GM21723 (cell line): ENCODE data around the gene CLCN7.

Source experiments
- ATAC-seq: cut with Tn5 transposase; IDR thresholded peaks from one replicate; pipeline ENCODE4 v1.9.1; 2021; ENCODE audit warnings: mild to moderate bottlenecking, moderate library complexity; ENCODE audit not compliant: unreplicated experiment

CLCN7 gene

DNA sequence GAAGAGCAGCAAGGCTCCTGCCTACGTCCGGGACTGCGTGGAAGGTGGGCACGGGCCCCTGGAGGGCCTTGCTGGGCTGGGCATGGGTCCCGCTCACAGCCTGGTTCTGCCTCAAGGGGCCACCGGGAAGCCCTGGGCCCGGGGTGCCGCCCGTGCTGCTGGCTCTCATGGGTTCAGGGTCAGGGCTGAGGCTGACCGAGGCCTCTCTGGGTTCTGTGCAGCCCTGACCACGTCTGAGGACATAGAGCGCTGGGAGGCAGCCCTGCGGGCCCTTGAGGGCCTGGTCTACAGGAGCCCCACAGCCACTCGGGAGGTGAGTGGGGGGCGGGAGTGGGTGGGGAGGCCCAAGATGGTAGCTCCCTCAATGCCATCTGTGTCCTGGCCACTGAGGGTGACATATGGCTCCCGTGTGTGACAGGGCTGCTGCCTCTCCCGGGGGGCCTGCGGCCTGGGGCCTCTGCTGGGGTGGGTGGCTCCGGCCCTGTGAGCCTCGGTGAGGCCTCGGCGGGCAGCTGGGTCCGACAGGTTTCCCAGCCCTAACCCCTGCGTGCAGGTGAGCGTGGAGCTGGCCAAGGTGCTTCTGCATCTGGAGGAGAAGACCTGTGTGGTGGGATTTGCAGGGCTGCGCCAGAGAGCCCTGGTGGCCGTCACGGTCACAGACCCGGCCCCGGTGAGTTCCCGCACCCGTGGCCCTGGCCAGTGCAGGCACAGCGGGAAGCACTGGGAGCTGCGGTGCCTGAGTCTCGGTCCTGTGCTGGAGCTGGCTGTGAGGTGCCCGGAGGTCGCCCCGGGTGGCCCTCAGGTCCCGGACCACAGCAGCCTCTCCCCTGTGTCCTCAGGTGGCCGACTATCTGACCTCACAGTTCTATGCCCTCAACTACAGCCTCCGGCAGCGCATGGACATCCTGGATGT, 27.5 kb upstream of the CLCN7 start:
- ATAC-seq: no peak

DNA sequence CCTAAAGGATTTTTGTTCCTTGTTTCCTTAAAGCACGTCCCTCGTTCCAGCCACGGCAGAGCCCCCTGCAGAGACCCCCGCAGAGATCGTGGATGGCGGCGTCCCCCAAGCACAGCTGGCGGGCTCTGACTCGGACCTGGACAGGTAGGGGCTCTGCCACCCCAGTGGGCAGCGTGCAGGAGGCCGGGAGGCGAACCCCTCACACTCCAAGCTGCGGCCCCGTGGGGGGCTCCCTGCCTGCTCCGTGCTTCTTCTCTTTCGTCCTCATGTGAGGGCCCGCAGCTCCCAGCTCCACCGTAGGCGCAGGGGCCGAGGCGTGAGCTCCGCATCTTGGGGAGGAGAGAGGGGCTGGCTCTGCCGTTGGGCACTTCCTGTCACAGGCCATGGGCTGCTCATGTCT, 26.8 kb upstream of the CLCN7 start:
- no peak for ATAC-seq

GRCh38 chr16:1500465-1501150, 25.8 kb upstream of the CLCN7 start:
- no peak for ATAC-seq

- ATAC-seq: no peak
Observed at GRCh38 chr16:1499756-1500464, 25.1 kb upstream of the CLCN7 start.

- ATAC-seq: no peak
Observed at GRCh38 chr16:1498899-1499676, 24.3 kb upstream of the CLCN7 start.

- ATAC-seq: no peak
Observed at GRCh38 chr16:1497014-1497598, 22.3 kb upstream of the CLCN7 start.

DNA sequence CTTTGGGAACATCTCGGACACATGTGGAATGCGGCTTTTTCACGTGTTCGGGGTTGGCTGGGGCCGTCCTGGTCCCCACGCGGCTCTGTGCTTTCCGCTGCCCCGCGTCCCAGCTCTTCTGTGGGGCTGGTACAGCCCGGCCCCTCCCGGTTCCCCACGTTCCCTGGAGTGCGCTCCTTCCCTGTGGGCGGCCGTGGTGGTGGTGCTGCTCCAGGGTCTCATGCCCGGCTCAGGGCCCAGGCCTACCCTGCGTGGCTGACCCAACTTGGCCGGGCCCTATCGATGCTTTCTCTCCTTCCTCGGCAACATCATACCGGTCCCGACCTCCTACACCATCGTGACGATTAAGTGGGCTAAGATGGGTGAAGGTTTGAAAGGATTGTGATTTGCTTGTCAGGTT, 21.6 kb upstream of the CLCN7 start:
- ATAC-seq: no peak

GRCh38 chr16:1495889-1496262, 21.0 kb upstream of the CLCN7 start:
- no peak for ATAC-seq

- ATAC-seq: no peak
Observed at GRCh38 chr16:1495211-1495888, 20.5 kb upstream of the CLCN7 start.

DNA sequence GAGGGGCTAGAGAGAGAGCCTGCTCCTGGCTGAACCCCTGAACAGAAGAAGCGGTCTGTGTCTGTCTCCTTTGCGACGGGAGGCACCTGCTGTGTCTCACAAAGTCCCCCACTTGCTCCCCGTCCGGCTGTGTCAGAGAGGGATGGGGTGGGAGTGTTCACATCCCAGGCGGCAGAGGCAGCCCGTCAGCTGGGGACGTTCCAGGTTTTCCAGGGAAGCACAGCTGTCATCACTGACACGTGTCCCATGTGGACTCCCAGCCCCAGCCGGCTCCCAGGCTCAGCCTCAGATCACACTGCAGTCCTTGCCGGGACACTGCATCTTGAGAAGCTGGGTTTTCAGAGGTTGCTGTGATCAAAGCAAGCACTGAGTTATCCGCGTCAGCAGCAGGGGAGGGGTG, 19.9 kb upstream of the CLCN7 start:
- no peak for ATAC-seq

DNA sequence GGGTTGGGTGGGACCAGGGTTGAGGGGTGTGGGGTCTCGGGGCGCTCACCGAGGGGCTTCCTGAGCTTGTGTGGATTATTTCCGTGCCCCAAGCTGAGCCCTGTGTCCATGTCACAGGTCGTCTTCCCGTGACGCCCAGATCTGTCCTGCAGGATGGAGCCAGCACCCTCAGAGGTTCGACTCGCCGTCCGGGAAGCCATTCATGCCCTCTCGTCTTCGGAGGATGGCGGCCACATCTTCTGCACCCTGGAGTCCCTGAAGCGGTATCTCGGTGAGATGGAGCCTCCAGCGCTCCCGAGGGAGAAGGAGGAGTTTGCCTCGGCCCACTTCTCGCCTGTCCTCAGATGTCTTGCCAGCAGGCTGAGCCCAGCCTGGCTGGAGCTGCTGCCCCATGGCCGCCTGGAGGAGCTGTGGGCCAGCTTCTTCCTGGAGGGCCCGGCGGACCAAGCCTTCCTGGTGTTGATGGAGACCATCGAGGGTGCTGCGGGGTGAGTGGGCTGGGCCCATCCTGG, 19.4 kb upstream of the CLCN7 start:
- no peak for ATAC-seq

DNA sequence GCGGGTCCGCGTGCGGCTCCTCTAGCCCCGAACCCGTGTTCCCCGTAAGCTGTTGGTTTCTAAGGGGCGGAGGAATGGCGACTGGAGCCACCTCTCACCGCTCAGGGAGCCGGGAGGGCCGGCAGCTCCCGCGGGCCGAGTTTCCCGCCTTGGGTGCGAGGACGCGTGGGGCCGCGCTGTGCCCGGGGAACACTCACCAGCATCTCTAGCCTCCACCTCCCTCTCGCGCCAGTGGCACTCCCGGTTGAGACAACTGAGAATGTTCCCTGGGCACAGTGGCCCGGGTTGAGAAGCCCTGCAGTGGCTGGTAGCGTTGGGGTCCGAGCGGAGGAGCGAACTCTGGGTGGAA, 18.9 kb upstream of the CLCN7 start:
- ATAC-seq: peak; percentile 15

- ATAC-seq: peak; percentile 53
Observed at GRCh38 chr16:1492923-1493745, 18.3 kb upstream of the CLCN7 start, which contains the start of gene TELO2. TELO2 (plus strand) TSS chr16:1493360; CDS start chr16:1494282, 922 bp downstream.

- ATAC-seq: no peak
Observed at GRCh38 chr16:1492082-1492922, 17.5 kb upstream of the CLCN7 start.

DNA sequence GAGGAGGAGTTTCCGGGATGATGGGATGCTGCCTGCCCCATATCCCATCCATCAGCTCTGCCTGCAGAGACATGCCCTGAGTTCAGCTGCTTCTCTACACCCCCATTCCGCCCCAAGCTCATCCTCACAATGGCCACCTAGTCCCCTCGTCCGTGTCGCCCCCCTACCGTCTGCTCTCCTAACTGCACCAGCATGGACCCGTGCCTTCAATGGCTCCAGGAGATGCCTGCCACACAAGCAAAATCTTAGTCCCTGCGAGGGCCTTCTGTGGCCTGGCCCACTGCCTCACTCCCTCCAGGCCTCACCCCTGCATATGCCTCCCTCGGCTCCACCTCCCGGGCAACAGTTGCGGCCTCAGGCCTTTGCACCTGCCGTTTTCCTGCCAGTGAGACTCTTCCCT, 16.5 kb upstream of the CLCN7 start:
- ATAC-seq: no peak

- ATAC-seq: no peak
Observed at GRCh38 chr16:1489077-1489476, 14.2 kb upstream of the CLCN7 start.

DNA sequence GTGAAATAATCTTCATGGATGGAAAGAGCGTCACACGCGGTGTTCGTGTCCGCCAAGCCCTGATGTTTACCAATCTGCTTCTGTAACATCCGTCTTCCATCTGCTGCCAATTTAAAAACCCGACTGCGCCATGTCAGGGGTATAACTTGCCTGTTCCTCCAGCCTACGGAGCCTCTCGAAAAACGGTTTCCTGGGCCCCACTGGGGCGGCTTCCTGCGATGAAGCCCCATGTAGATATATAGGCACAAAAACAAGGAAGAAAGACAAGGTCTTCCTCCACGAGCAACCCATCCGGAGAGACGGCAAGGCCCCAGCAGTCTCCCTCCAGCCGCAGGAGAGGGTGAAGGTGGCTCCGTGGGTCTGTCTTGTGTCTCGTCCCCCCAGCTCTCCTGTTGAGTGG, 13.8 kb upstream of the CLCN7 start, which contains the start of gene PTX4:
Gene PTX4 (minus strand): TSS at position 326 of the 400 bp plus-strand sequence. CDS start 35 bp downstream, at position 291.
- ATAC-seq: no peak

DNA sequence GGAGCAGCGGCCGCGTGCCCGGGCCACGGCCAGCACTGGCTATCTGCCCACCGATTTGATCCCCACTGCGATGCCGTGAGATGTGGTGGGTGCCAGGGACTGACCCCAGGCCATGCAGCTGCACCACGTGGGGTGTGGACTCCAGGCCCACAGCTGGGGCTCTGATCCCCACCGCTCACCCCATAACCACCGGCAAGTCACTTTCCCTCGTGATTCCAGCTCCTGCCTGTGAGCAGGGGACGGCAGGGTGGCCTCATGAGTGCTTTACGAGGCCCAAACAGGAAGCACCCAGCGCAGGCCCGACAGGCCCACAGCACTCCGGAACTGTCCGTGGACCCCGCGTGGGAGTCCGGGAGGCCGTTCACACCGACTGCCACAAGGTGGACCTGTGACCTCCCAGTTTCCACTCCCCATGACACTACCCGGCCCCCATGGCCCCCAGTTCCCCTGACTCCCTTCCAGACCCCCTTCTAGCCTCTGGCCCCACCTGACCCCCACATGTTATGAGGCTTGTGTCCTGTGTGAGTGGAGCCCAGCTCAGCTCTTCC, 13.3 kb upstream of the CLCN7 start:
- no peak for ATAC-seq
